Measurements from ENCODE around the gene PERP.

PERP gene

DNA sequence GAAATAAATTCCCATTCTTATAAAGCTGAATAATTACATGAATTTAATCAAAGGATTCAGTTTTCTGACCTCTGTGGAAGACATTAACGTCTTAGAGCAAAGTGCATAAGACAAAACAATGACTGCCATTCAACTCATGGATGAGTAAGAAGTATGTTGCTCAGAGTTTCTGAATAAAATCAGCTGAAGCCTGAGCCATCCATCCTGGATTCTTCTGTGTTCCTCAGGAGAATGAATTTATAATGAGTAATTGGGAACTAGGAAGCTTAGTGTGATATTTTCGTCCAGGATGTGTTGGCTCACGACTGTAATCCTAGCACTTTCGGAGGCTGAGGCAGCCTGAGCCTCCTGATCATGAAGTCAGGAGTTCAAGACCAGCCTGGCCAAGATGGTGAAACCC, 62.8 kb downstream of the PERP start:
- no peak for DNase-seq
